ENCODE data around the gene HLTF.

DNA sequence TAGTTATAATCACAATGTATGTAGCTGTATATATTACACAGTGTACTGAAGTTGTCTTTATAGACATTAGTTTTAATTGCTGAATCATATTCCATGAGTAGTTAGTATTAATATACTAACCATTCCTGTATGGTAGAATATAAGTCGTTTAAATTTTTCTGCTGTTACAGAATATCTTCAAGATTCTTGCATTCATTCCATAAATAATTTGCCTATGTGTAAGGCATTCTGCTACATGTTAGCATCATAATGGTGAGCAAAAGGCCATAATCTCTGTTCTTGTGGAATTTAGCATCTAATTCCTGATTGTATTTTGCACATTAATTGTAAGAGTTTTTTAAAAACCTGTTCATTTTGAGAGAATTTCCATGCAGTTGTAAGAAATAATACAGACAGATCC is 80.9 kb downstream of the HLTF start:
- TF ChIP-seq, protein P1, sequence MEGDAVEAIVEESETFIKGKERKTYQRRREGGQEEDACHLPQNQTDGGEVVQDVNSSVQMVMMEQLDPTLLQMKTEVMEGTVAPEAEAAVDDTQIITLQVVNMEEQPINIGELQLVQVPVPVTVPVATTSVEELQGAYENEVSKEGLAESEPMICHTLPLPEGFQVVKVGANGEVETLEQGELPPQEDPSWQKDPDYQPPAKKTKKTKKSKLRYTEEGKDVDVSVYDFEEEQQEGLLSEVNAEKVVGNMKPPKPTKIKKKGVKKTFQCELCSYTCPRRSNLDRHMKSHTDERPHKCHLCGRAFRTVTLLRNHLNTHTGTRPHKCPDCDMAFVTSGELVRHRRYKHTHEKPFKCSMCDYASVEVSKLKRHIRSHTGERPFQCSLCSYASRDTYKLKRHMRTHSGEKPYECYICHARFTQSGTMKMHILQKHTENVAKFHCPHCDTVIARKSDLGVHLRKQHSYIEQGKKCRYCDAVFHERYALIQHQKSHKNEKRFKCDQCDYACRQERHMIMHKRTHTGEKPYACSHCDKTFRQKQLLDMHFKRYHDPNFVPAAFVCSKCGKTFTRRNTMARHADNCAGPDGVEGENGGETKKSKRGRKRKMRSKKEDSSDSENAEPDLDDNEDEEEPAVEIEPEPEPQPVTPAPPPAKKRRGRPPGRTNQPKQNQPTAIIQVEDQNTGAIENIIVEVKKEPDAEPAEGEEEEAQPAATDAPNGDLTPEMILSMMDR (IDR thresholded peaks at IDR 0.05): no peak
- TF ChIP-seq POLR2AphosphoS5 (IDR thresholded peaks at IDR 0.05) (no peak), EP300 (IDR thresholded peaks at IDR 0.05; ENCODE audit: low read depth) (no peak)

All from transverse colon (tissue), 4 donors.